ENCODE measurements around the gene ANKRD6.

ANKRD6 gene

DNA sequence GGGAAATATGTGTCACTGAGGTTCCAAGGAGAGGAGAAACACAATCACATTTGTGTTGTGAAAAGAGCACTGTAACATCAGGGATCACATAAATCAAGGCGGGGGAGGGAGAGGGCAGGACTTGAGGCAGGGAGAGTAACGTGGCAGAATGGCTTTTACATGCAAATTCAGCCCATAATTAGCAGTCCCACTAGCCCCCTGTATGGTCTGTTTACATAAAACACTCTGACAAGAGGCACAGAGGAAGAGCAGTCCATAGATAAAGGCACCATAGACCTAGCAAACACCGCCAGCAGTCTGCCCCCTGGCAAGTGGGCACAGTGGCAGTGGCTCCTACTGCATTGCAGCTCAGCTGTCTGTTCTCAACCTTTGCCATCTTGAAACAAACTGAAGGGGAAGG, 122.9 kb downstream of the ANKRD6 start:
- no peak for DNase-seq (ENCODE audit: low read depth in 2 of 3, low spot score in 2 of 3)

GRCh38 chr6:89559487-89559886, 126.5 kb downstream of the ANKRD6 start:
- DNase-seq (ENCODE audit: low read depth in 2 of 3, low spot score in 2 of 3) = no peak

- no peak for DNase-seq (ENCODE audit: low read depth in 2 of 3, low spot score in 2 of 3)
These were observed 129.4 kb downstream of the ANKRD6 start for GRCh38 chr6:89562093-89562973.

DNA sequence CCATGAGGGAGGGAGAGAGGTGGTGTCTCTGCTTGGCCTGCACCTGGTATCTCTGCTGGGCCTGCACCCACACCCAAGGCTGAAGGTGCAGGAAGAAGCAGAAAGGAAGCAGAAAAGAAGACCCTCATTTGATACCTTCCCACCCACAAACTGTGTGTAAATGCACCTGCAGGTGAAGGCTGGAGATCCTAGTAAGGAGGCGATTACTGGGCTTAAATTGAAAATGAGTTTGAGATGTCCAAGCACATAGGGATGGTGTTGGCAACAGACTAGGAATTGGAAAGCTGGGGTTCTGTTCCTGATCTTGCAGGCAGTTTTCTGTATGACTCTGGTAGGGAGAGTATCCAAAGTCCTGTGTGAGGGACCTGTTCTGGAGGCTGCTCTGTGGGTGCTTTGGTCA, 130.9 kb downstream of the ANKRD6 start:
- DNase-seq (ENCODE audit: low read depth in 2 of 3, low spot score in 2 of 3) = no peak

GRCh38 chr6:89564752-89565427, 131.9 kb downstream of the ANKRD6 start:
- DNase-seq (ENCODE audit: low read depth in 2 of 3, low spot score in 2 of 3) = no peak

- DNase-seq (ENCODE audit: low read depth in 2 of 3, low spot score in 2 of 3) = no peak
These were observed 133.3 kb downstream of the ANKRD6 start for GRCh38 chr6:89566008-89566800.

DNA sequence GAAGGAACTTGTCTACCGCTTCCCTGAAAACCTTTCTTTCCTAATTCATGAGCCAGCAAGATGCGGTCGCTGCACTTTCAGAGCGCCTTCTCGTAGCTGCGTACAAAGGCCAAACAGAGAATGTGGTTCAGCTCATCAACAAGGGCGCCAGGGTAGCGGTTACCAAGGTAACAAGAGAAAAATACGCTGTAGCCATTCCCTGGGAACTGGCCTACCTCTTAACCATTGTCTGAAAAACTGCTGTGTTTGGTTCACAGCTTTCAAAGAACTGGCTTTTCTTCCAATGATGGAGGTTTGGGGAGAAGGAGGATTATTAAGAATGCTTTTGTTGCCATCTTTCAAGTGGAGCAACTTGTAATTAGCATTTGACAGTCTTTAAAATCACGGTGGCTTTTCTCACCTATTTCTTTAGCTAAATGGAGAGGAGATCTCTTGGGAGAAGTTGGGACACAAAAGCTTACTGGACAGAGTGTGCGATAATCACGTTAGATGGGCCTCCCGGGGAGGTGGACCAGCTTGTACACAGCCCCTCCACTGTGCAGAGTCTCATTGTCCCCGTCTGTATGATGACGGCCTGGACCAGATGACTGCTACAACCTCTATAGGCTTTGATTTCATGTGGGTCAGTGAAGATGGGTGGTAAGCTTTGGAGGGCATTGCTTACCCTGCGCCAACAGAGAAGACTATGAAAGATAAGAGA, 134.1 kb downstream of the ANKRD6 start:
- no peak for DNase-seq (ENCODE audit: low read depth in 2 of 3, low spot score in 2 of 3)

DNA sequence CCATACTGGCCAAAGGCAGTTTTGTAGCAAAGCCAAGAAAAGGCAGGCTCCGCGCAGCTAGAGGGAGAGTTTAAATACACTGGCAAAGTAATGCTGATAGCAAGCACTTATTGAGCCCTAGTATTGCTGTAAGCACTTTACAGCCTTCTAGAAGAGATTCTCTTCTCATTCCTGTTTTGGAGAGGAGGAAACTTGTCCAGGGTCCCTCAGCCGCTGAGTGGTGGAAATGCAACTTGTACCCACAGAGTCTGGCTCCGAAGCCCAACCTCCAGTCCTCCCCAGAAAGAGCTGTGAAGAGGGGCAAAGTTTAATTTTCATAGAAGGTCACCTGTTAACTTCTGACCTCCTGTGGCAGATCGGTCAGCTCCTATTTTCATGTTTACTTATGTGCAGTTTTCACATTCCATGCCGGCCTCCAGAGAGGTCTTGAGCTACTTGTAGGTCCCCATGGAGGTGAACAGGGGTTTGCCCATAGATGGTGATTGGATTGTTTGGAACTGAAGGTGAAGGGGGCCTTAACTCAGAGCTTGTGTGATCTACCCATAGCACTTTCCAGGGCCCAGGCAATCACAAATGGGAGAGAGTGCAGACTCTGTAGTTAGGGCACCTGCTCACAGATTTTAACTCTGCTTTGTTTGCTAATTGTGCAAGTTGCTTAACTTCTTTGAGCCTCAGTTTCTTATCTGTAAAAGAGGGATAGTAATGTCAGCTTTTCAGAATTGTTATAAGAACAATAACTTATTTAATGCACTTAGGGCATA, 134.9 kb downstream of the ANKRD6 start:
- no peak for DNase-seq (ENCODE audit: low read depth in 2 of 3, low spot score in 2 of 3)

GRCh38 chr6:89574910-89575561, 142.1 kb downstream of the ANKRD6 start:
- DNase-seq (ENCODE audit: low read depth in 2 of 3, low spot score in 2 of 3) = no peak

- no peak for DNase-seq (ENCODE audit: low read depth in 2 of 3, low spot score in 2 of 3)
These were observed 142.6 kb downstream of the ANKRD6 start for GRCh38 chr6:89575562-89575960.

GRCh38 chr6:89580997-89581666, 148.2 kb downstream of the ANKRD6 start:
- no peak for DNase-seq (ENCODE audit: low read depth in 2 of 3, low spot score in 2 of 3)

DNA sequence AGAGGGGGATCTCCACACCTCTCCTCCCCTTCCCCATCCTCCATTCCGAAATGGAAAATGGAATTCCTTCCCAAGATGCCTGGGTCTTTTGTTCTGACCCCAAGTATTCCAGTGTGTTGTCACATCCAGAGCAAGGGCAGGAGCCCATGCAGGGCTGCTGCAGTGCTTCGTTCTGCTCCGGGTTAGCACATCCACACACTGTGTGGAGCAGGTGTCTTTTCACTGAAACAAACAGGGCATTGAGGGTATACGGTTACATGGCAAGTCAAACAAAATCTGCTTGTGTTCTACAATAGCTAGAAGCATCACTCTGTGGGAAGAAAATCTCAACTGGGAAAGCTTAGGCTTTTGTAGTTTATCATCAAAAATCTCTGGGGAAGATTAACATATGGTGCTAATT, 148.7 kb downstream of the ANKRD6 start:
- DNase-seq (ENCODE audit: low read depth in 2 of 3, low spot score in 2 of 3) = no peak

DNA sequence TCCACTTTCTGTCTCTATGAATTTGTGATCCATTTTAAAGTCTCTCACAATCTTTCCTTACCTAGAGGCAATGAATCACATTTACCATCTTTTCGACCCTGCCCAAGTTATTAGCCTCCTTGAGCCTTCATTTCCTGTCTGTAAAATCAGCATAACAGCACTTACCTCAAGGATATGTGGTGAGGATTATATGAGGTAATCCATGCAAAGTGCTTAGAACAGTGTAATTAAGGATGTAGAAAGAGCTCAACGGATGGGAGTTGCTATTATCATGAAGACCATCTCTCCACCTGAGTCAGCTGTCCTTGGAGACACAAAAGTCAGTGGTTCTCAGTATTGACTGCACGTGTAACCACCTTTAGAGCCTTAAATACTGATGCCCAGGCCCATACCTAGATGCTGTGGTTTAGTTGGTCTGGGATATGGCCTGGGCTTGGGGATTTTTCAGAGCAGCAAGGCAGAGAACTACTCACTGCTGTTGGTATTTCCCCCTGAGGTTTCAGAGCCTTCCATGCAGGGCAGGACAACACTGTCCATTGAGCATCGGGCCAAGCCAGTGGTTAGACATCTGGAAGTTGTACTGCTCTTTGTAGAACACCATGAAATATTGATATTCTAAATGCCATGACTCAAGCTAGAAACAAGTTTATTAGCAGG, 149.8 kb downstream of the ANKRD6 start:
- DNase-seq (ENCODE audit: low read depth in 2 of 3, low spot score in 2 of 3) = no peak

GRCh38 chr6:89583559-89583958, 150.6 kb downstream of the ANKRD6 start:
- no peak for DNase-seq (ENCODE audit: low read depth in 2 of 3, low spot score in 2 of 3)

GRCh38 chr6:89584539-89584938, 151.6 kb downstream of the ANKRD6 start:
- no peak for DNase-seq (ENCODE audit: low read depth in 2 of 3, low spot score in 2 of 3)

- no peak for DNase-seq (ENCODE audit: low read depth in 2 of 3, low spot score in 2 of 3)
These were observed 152.2 kb downstream of the ANKRD6 start for GRCh38 chr6:89585154-89585553.

DNA sequence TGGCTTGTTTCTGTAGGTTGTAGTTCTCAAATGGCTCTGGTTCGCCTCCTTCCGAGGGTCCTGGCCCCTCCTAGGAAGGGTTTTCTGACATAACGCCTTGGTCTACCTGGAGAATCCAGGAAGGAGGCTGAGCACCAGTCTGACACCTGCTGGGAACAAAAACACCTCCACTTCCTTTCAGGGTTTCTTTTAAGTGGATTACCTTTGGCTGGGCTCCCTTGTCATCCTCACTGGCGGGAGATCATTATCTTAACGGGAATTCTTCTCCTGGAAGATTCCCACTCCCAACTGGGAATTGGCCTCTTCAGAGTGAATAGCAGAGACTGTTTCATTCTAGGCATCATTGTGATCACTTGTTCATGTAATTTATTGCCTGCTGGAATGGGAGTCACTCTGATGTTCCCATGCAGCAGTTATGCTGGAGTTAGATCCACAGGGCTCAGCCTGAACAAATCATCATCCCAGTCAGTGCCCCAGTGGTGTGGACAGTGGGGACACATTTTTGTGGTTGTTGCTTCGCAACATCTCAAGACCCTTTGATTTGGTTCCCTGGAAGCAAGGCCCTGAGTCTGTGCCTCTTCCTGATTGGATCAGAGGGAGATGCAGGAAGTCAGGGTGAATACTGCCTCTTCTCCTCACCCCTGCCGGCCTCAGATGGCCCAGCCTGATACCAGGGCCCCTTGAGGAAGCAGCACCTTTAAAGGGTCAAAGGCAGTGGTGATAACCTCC, 156.5 kb downstream of the ANKRD6 start:
- no peak for DNase-seq (ENCODE audit: low read depth in 2 of 3, low spot score in 2 of 3)

- DNase-seq (ENCODE audit: low read depth in 2 of 3, low spot score in 2 of 3) = no peak
These were observed 157.2 kb downstream of the ANKRD6 start for GRCh38 chr6:89590133-89590532.
